BE2C (cell line): ENCODE measurements around the gene TMTC2.

ENCODE experiments used
- DNase-seq: peaks from one replicate; pipeline ENCODE4 v3.0.0-alpha.2; 2020
- H3K27me3 ChIP-seq: fragments of 250-450 bp; sonication (Bioruptor Pico); 2 replicates; pipeline ENCODE4 v1.5.1; 2020; ENCODE audit warnings: mild to moderate bottlenecking
- H3K36me3 ChIP-seq: fragments of 250-450 bp; sonication (Bioruptor Pico); 2 replicates; pipeline ENCODE4 v1.5.1; 2020; ENCODE audit warnings: mild to moderate bottlenecking
- H3K4me1 ChIP-seq: fragments of 250-450 bp; sonication (Bioruptor Pico); 2 replicates; pipeline ENCODE4 v1.5.1; 2020
- H3K4me3 ChIP-seq: 2 replicates; pipeline ENCODE4 v1.5.1; 2011; ENCODE audit warnings: low read depth, low read length
- H3K9me3 ChIP-seq: fragments of 250-450 bp; sonication (Bioruptor Pico); 2 replicates; pipeline ENCODE4 v1.5.1; 2020
- CTCF ChIP-seq: IDR thresholded peaks from 2 replicates; pipeline ENCODE4 v1.5.1; 2012; ENCODE audit warnings: mild to moderate bottlenecking, low read depth, low read length

The TMTC2 gene

GRCh38 chr12:82660541-82661325, 26.0 kb upstream of the TMTC2 start:
- Histone ChIP-seq H3K27me3 (no peaks in the 10 kb centered on the region; the same call in 1 of the 2 replicates), H3K9me3 (no peaks in the 10 kb centered on the region; the same call in 1 of the 2 replicates), H3K4me1 (no peaks in the 10 kb centered on the region), H3K4me3 (no peak overlapping the region), H3K36me3 (no peaks in the 10 kb centered on the region)
- no peak for TF ChIP-seq CTCF
- no peak for DNase-seq

- Histone ChIP-seq H3K9me3 (no peaks in the 10 kb centered on the region), H3K4me3 (no peak overlapping the region), H3K27me3 (no peaks in the 10 kb centered on the region; the same call in 1 of the 2 replicates), H3K36me3 (no peaks in the 10 kb centered on the region), H3K4me1 (no peaks in the 10 kb centered on the region)
- DNase-seq, result no peak
- TF ChIP-seq CTCF, result no peak
Measured at GRCh38 chr12:82663893-82664292, 22.8 kb upstream of the TMTC2 start.

- DNase-seq, result no peak
Measured at GRCh38 chr12:82665142-82665923, 21.4 kb upstream of the TMTC2 start.

GRCh38 chr12:82666830-82667229, 19.9 kb upstream of the TMTC2 start:
- no peak for TF ChIP-seq CTCF
- Histone ChIP-seq H3K9me3 (no peaks in the 10 kb centered on the region), H3K4me1 (no peaks in the 10 kb centered on the region), H3K27me3 (no peaks in the 10 kb centered on the region; the same call in 1 of the 2 replicates), H3K36me3 (no peaks in the 10 kb centered on the region), H3K4me3 (no peak overlapping the region)
- no peak for DNase-seq

More at GRCh38 chr12:82665142-82665923, 21.4 kb upstream of the TMTC2 start:
- Histone ChIP-seq H3K36me3 (no peaks in the 10 kb centered on the region), H3K4me1 (no peaks in the 10 kb centered on the region), H3K9me3 (no peaks in the 10 kb centered on the region), H3K27me3 (no peaks in the 10 kb centered on the region; the same call in 1 of the 2 replicates), H3K4me3 (no peak overlapping the region)
- TF ChIP-seq CTCF, result no peak

GRCh38 chr12:82671673-82672195, 15.0 kb upstream of the TMTC2 start:
- DNase-seq, result no peak
- no peak for TF ChIP-seq CTCF
- Histone ChIP-seq H3K36me3 (no peaks in the 10 kb centered on the region), H3K9me3 (no peaks in the 10 kb centered on the region), H3K27me3 (no peaks in the 10 kb centered on the region), H3K4me3 (no peak overlapping the region), H3K4me1 (no peaks in the 10 kb centered on the region)
